Fibroblast of the conjunctiva (primary cell): ENCODE measurements around the gene GSTA1.
"Not testable (repeated sequence)": the region's sequence is repeated elsewhere in the genome, so short reads cannot be mapped to it uniquely, and the experiment has no call there.

Experiments used
- DNase-seq: peaks from one replicate; pipeline ENCODE4 v3.0.0-alpha.2; 2010; ENCODE audit warnings: low read depth

GSTA1 gene

GRCh38 chr6:52808660-52809059, 5.0 kb upstream of the GSTA1 start:
- DNase-seq = no peak

DNA sequence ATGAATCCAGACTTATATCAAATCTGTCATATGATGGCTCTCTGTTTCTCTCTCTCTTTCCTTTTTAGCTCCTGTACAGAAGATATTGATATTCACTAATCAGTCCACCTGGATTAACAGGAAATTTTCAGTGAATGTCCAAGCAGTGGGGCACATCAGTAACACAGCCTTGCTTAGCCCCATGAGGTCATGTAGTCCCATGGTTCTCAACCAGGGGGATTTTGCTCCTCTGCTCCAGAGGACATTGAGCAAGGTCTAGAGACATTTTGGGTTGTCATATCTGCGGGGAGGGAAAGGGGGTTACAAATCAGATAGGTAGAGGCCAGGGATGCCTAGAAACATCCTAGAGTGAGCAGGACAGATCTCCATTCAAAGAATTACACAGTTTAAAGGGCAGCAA, 810 bp downstream of the GSTA1 start:
- DNase-seq = no peak

- DNase-seq = no peak
These were observed 2.3 kb downstream of the GSTA1 start for GRCh38 chr6:52801188-52801841.

GRCh38 chr6:52799272-52799671, 4.3 kb downstream of the GSTA1 start:
- DNase-seq = not testable (repeated sequence)

GRCh38 chr6:52794366-52794765, 9.2 kb downstream of the GSTA1 start:
- DNase-seq = not testable (repeated sequence)

DNA sequence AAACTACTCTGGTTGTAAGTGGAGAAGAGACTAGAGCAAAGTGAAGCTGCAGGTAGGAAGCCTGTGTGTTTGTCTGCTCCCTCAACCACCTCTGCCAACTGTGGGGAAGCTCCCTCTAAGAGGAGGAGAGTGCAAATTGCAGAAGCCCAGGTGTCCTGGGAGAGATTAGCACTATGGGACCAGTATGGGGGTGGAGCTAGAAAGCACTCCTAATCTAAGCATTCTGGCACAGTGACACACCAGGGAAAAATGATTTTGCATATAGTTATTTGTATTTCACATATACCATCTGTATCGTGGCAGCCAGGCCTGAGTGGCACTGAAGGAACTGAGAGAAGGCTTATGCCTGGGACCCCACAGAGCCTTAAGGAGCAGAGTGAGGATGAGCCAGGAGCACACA, 12.8 kb downstream of the GSTA1 start:
- no peak for DNase-seq

- DNase-seq = not testable (repeated sequence)
These were observed 14.0 kb downstream of the GSTA1 start for GRCh38 chr6:52789658-52790057.

DNA sequence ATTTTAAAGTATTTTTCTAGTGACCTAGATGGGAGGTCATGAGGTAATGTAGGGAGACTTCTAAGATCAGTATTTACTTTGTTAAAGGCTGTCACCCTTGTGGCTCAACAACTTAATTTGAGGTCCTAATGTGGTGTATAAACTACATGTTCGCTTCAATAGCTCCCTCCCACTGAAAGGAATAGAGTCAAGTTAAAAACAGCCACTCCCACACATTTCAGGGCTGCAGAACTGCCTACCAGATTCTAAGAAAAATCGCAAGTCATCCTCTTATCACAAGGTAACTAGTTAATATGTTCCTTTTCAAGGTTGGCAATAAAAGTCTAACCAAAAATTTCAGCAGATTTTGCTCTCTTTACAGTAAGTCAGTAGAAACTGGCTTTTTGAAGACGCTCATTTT, 15.1 kb downstream of the GSTA1 start:
- no peak for DNase-seq

GRCh38 chr6:52787917-52788316, 15.7 kb downstream of the GSTA1 start:
- no peak for DNase-seq

- DNase-seq = no peak
These were observed 17.2 kb downstream of the GSTA1 start for GRCh38 chr6:52786249-52786956.

DNA sequence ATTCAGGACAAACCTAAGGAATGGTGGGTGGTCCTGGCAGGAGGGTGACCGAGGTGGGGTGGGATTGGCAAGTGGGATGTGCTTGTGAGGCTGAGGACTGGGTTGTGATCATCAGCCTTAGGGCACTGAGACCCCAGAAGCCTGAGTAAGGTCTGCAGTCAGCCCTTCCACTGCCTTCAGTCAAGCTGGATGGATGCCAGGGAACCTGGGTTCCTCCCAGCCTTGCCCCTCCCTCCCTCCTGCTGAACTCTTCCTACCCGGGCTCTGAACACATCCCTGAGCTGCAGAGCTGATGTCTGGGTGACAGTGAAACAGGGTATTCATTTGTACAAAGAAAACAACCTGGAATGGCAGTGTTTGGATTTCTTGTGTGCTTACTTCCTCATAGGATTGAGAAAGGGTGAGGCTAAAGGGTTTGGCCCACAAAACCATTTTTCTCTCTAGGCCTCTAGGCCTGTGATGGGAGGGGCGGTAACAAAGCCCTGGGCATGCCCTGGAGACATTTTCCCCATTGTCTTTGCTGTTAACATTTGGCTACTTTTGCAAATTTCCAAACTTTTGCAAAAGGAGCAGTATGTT, 20.8 kb downstream of the GSTA1 start:
- DNase-seq = not testable (repeated sequence)

- not testable (repeated sequence) for DNase-seq
These were observed 21.4 kb downstream of the GSTA1 start for GRCh38 chr6:52782209-52782608.

- no peak for DNase-seq
These were observed 24.4 kb downstream of the GSTA1 start for GRCh38 chr6:52779237-52779636.

GRCh38 chr6:52776711-52777351, 26.8 kb downstream of the GSTA1 start:
- DNase-seq = not testable (repeated sequence)

DNA sequence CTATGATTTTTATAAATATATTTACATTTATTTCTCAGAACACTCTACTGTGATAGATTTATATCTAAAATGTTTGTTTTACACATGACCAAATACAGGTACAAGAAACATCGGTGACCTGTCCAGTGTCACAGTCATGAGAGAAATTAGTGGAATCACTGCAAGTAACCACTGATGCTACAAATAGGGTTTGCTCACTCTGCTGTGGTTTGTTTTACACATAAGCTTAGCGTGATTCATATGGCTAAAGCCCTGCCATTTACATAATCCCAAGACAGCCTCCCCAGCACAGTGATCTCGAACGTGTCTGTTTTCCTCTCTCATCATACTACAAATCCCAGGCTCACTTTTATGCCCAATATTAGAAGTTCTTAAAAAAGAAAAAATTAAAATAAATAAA, 34.2 kb downstream of the GSTA1 start:
- DNase-seq = not testable (repeated sequence)

DNA sequence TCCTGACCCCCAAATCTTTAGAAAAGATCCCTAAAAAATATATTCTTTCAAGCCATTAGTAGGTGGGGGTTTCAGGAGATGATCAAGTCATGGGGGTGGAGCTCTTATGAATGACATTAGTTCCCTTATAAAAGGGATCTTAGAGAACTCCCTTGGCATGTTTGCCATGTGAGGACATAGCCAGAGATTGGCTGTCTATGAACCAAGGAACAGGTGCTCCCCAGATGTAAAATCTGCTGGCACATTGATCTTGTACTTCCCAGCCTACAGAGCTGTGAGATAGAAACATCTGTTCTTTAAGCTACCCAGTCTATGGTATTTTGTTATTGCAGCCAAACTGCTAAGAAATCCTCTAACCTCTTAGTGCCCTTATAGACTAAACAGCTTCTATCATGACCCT, 36.0 kb downstream of the GSTA1 start:
- not testable (repeated sequence) for DNase-seq

GRCh38 chr6:52763322-52763916, 40.2 kb downstream of the GSTA1 start, which contains the start of gene GSTA2:
TSS of gene GSTA2 (minus strand) at chr6:52763475. CDS start at chr6:52757947, 5,528 bp downstream.
- not testable (repeated sequence) for DNase-seq

- DNase-seq = not testable (repeated sequence)
These were observed 41.7 kb downstream of the GSTA1 start for GRCh38 chr6:52761673-52762491.

GRCh38 chr6:52760105-52760765, 43.4 kb downstream of the GSTA1 start:
- no peak for DNase-seq

GRCh38 chr6:52759085-52759484, 44.5 kb downstream of the GSTA1 start:
- DNase-seq = no peak
